Pulmonary artery endothelial cell (primary cell): Measurements from ENCODE around the gene KLHL2. TPM values are rescaled to one million over a fixed set of nuclear protein-coding genes. Genes with fewer than 3 reads are reported as not detected.
"Not testable (repeated sequence)": the region's sequence is repeated elsewhere in the genome, so short reads cannot be mapped to it uniquely, and the experiment has no call there.

Source experiments
- DNase-seq: peaks from one replicate; pipeline ENCODE4 v3.0.0-alpha.2; 2011; ENCODE audit warnings: low read depth, low spot score
- total RNA-seq: library from RNA; depleted of rRNA; stranded (reverse); fragments of >200 nt; gene quantifications from 2 replicates; pipeline ENCODE4 v1.2.3, GENCODE V29; 2014

KLHL2 gene
- total RNA-seq, 1 donor from 2014 or later, result 28.5 TPM

DNA sequence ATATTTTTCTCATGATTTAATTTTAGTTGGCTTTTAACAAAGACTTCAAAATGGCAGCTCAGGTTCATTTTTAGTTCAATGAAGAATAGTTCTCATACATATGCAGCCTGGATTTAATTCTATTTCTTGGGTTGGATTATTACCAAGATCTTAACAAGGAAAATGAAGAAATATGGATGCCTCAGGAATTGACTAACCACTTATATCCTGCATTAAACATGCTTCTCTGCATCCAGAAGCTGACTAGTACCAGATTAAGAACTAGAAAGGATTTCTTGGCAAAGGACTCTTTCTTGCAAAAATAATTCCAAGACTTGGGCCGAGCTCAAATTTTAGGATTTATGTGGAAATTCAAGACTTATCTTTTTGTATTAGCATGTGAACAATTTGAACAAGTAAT lies 5.6 kb upstream of the KLHL2 start:
- DNase-seq, result no peak

GRCh38 chr4:165203541-165204461 lies 3.6 kb upstream of the KLHL2 start:
- DNase-seq, result no peak

- DNase-seq, result no peak
Measured at GRCh38 chr4:165204462-165204830, 2.9 kb upstream of the KLHL2 start.

DNA sequence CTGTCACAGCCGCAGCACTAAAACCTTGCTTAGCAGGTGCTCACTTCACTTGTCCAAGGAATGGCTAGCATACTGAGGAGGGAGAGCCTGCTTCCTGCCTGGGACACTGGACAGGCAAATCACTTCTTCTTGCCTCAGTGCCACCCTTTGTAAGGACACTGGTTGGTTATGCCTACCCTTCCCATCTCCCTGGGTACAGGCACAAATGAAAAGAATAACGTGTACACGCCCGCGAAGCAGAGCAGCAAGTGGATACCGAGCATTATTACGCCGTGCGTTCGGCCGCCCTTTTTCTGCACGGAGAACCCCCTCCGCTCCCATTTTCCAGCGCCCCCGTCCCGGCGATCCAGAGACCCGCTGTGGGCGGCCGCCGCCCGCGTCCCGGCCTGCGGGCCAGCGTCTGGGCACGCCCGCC lies 338 bp upstream of the KLHL2 start:
- no peak for DNase-seq

DNA sequence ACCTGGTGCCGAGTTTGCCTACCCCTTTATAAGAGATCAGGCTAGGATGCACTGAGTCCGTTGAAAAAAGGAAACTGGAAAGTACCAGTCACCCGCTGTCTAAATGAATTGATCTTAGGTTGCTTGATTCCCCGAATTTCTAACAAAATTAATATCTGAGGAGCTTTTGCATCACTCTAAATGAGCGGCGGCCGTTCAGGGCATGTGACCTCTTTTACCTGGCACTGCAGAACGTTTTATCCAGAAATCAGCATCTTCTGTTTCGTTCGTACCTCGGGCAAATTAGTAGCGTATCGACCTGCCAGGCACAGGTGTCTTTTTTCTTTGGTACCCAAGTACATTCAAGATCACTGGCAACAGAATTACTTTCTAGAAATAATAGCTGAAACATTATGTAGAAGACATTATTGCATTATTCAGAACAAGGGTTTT lies 876 bp downstream of the KLHL2 start:
- no peak for DNase-seq

- no peak for DNase-seq
Measured at GRCh38 chr4:165208741-165209388, 1.5 kb downstream of the KLHL2 start.

- DNase-seq, result no peak
Measured at GRCh38 chr4:165209796-165210195, 2.4 kb downstream of the KLHL2 start.

DNA sequence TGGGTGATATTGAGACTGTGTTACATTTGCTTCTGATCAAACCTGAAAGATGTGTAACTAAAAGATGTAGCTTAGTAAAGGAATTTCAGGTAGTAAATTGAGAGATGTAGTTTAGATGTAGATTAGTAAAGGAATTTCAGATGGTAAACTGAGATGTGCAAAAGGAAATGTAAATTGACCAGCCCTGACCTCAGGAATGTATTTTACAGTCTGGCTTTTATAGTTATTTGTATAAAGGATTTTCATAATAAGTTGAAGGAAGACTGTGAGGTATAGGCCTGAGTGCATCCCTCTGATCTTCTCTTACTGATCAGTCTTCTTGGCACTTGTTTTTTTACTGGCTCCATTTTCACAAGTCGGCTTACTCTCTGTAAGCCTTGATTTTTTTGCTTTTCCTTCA lies 3.2 kb downstream of the KLHL2 start:
- DNase-seq, result no peak

DNA sequence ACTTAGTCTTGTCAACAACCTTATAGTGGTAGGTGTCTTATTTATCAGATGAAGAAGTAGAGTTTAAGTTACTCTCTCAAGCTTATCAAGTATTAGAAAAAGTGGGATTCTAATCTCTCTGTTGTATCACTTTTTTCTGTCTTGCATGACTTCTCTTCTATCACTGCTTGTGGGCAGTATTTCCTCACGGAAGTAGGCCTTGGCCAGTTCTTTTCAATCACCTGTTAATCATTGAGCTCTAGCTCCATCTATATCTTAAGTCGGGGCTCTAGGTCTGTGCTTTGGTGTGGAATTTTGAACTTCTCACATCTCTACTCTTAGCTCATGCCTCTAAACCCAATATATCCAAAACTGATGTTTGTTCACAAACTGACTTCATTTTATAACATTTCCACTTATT lies 5.3 kb downstream of the KLHL2 start:
- not testable (repeated sequence) for DNase-seq

GRCh38 chr4:165213404-165213803 lies 6.0 kb downstream of the KLHL2 start:
- not testable (repeated sequence) for DNase-seq

GRCh38 chr4:165213991-165214709 lies 6.8 kb downstream of the KLHL2 start:
- DNase-seq, result not testable (repeated sequence)

GRCh38 chr4:165215034-165215751 lies 7.8 kb downstream of the KLHL2 start:
- peak; percentile 36 for DNase-seq

DNA sequence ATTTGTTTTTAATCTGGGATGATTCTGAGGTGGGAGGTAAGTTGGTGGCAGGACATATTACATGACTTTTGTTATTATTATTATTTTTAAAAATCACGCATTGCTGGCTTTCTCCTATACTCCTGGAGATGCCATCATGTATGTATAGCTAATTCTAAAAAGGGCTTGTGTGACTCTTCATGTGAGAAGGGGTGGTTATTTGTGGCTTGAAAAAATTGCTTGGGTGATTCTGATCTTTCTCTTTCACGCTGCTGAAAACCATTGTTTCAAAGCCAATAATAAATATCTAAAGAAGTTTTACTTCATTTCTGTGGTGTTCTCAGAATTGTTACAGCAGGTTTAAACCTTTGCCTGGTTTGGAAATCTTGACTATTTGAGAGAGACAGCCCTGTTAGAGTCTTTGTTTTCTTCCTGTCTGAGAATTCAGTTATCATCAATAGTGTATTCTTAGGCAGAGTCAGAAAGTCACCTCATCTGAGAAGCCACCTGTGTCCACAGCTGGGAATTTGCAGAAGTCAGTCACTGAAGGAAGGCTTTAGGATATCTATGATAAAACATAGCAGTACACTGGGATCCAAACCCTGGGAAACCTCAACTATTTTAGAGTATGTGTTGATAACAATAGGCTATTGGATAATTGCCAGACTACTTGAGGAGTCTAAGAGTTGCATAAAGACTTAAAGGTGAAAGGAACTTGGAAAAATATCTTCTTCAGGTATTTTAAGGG lies 8.6 kb downstream of the KLHL2 start:
- DNase-seq, result not testable (repeated sequence)

- no peak for DNase-seq
Measured at GRCh38 chr4:165217325-165217724, 10.0 kb downstream of the KLHL2 start.

DNA sequence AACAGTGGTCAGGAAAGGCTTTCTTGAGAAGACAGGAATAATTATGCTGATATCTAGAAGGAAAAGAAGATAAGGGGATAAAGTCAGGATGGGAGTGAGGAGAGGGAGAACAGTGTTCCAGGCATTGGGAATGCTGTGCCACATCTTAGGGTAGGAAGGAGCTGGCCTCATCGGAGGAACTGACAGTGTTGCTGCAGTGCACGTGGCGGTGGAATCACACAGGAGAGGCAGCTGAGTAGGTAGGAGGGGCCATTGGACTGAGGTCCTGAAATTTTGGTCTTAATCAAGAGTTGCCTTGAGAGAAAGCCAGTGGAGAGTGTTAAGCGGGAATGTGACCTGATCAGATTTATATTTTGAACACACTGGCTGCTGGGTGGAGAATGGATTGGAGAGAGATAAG lies 13.9 kb downstream of the KLHL2 start:
- not testable (repeated sequence) for DNase-seq

DNA sequence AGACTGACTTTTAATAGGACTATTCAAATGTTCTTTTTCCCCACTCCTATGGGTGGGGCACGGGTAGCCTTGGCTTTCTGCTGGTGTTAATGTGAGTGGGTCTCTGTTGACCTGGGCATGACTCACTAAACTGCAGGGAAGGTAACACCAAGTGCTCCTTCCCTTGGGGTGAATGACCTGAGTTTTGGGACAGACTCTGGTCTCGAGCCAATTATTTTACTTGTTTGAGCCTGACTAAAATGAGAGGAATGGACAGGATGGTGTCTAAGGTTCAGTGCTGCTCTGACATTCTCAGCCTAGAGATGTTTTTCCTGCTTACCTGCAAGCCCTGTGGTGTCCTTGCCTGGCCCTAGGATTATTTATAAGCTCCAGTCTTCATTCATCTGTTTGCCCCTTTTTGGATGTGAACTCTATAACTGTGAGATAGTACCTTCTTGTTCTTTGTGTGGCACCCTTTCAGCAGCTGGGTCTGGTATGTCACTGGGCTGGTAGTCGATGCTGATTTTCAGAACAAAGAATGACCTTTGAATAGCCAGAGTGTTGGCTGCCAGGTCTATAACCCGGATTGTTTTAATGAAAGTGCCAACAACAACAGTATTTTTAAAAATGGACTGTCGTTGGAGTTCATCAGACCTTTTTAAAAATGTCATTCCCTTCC lies 14.8 kb downstream of the KLHL2 start:
- DNase-seq, result peak; percentile 20

DNA sequence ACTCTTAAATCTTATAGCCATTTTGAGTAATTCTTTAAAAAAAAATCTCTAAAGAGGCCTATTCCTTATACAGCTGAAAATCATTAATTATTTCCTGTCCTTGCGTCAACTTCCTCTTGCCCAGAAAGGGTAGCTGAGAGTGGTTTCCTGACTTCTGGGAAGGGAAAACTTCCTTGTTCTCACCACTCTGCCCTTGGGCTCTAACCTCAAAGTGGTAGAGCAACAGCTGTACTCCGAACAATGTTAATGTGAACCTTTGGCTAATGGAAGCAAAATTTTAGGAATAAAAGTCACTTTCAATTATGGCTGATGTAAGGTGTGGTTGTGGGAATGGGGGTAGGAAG lies 15.3 kb downstream of the KLHL2 start:
- DNase-seq, result peak; percentile 71

- not testable (repeated sequence) for DNase-seq
Measured at GRCh38 chr4:165227401-165227800, 20.0 kb downstream of the KLHL2 start.

DNA sequence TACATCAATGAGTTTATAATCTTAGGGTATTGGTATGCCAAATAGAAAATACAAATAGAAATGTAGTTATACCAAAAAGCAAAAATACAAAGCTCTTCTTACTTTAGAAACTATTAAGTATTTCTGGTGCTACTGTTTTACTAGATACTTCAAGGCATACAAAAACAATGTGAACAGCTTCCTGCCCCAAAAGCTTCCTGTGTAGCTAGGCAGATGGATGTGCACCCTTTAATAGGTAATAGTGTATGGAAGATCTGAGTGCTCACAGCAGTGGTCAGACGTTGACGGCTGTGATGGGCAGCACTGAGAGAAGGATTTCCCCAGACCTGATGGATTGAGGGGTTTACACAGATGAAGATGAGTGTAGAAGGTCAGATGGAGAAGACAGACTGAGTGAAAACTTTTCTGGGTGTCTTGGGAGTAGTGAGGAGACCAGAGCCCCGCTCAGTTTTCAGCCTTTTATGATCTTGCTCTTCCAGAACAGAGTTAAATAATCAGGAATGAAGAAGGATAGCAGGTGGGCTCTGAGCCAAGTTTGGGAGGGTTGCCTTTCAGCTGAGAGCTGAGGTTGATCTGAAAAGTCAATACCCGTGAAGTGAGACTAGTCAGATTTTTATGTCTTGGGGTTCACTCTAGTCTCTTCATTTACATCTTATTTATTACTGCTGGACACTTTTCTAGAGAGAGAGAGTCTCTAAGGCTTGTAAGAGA lies 22.3 kb downstream of the KLHL2 start:
- not testable (repeated sequence) for DNase-seq
